GM13977 (cell line): Measurements from ENCODE around the gene RFX7.

ENCODE experiments used
- DNase-seq: peaks from one replicate; pipeline ENCODE4 v3.0.0; 2012; ENCODE audit warnings: low spot score
- in situ Hi-C: fragments of 300-500 bp; cut with MboI; formaldehyde crosslinking; loops from one replicate; pipeline ENCODE4 v1.12.0; 2022; ENCODE audit warnings: low sequenced_read_pairs, low pct_unique_long_range_greater_than_20kb, mixed read lengths, inconsistent platforms; ENCODE audit not compliant: unreplicated experiment
- TF ChIP-seq, protein P1 (sequence below): IDR thresholded peaks from 2 replicates; pipeline ENCODE4 v1.5.1; 2012; ENCODE audit warnings: mild to moderate bottlenecking, control low read depth; ENCODE audit not compliant: insufficient read depth; ENCODE audit errors: extremely low read depth, missing control alignments

RFX7 gene

DNA sequence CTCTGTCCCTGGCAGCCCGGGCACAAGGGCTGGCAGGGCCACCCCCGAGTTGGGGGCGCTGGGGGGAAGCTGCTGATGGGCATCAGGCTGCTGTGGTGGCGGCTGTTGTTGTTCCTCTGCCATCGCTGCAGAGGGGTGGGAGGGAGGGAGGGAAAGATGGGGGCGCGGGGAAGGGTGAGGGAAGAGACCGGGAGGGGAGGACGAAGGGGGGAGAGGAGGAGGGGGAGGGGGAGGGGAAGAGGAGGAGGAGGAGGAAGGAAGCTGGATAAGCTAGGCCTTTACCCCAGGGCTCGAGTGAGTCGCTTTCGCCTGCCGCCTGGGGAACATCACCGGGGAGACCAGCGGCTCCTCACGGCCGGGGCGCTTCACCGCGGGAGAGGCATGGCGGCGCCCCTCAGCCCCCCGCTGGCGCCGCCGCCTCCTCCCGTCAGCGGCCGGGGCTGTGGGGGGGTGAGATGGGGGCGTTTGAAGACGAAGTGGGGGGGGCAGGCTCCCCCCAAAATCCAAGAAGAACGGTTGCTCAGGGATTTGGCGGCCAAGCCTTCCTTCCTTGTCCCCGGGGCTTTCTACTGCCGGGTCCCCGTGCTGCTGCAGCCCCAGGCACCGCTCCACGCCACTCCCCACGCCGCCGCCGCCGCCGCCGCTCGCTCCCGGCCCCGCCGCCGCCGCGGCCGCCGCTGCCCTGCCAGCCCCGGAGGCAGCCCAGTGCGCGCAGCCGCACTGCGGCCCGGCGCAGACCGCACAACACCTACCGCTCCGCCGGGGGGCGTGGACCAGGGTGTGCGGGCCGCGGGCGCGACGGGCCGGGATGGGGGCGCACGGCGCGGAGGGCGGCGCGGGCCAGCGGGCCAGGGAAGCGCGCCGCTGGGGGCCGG is at the start of gene RFX7:
Gene RFX7 (minus strand): TSS at position 717 of the 875 bp plus-strand sequence. CDS start 594 bp downstream, at position 123.
- in situ Hi-C loops, result no loop called here
- TF ChIP-seq, protein P1, sequence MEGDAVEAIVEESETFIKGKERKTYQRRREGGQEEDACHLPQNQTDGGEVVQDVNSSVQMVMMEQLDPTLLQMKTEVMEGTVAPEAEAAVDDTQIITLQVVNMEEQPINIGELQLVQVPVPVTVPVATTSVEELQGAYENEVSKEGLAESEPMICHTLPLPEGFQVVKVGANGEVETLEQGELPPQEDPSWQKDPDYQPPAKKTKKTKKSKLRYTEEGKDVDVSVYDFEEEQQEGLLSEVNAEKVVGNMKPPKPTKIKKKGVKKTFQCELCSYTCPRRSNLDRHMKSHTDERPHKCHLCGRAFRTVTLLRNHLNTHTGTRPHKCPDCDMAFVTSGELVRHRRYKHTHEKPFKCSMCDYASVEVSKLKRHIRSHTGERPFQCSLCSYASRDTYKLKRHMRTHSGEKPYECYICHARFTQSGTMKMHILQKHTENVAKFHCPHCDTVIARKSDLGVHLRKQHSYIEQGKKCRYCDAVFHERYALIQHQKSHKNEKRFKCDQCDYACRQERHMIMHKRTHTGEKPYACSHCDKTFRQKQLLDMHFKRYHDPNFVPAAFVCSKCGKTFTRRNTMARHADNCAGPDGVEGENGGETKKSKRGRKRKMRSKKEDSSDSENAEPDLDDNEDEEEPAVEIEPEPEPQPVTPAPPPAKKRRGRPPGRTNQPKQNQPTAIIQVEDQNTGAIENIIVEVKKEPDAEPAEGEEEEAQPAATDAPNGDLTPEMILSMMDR, result no peak
- peak; percentile 82 for DNase-seq

DNA sequence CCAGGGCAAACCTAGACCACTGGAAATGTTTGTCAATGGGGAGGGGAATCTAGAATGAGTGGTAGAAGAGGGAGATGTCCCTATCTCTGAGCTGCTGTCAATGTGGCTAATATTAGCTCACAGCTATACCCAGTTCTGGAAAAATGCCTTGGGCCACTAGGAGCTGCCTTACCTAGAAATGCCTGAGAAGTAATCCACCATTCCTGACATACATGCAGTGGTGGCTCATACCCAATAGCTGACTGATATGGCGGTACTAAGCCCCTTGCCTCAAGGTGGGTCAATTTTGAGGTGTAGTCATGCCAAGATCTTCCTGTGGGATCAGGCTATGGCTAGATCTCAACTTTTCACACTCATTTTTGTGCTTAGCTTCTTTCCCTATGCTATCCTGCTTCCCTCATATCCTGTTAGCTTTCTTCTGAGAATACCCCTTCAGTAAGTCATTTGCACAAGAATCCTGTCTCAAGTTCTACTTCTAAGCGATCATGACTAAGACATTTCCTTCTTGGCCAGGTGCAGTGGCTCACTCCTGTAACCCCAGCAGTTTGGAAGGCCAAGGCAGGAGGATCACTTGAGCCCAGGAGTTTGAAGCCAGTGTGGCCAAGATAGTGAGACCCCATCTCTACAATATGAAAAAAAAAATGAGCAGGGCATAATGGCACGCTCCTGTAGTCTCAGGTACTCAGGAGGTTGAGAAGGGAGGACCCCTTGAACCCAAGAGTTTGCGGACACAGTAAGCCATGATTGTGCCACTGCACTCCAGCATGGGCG is 49.1 kb upstream of the RFX7 start:
- DNase-seq, result no peak
- TF ChIP-seq, protein P1, result no peak
- in situ Hi-C loops, result no loop called here

DNA sequence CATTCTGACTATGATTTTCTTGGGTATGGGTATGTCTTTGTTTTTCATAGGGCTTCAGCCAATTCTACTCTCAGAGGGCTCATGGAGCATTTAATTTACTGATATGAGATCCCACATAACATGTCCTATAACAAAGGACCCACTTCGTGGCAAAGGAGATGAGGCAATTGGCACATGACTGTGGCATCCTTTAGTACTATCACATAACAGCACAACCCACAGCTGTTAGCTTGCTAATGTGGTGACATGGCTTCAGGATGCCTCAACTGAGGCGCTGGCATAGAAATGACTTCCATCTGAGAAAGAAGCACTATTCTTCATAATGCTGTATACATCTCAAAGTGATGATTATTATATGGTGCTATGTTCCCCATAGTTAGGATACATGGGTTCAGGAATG is 48.1 kb upstream of the RFX7 start:
- in situ Hi-C loops, result no loop called here
- TF ChIP-seq, protein P1, result no peak
- no peak for DNase-seq

DNA sequence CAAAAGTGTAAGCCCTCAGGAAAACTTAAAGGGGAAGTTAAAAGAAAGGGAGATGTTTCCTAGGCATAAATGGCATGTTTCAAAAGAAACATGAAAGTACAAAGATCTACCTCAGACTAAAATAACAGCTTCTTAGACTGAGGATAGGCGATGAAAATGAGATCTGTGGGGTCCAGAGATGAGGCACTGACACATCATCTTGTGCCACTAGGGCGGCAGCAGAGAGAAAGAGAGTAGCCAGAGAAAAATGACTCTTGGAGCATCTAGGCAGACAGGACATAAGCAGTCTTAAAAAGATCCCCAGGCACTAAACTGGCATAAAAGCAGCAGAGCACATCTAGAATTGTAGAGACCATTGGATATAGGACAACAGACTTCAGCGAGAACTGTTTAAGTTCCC is 42.5 kb upstream of the RFX7 start:
- TF ChIP-seq, protein P1, result peak; percentile 28
- in situ Hi-C loops, result no loop called here
- DNase-seq, result no peak

DNA sequence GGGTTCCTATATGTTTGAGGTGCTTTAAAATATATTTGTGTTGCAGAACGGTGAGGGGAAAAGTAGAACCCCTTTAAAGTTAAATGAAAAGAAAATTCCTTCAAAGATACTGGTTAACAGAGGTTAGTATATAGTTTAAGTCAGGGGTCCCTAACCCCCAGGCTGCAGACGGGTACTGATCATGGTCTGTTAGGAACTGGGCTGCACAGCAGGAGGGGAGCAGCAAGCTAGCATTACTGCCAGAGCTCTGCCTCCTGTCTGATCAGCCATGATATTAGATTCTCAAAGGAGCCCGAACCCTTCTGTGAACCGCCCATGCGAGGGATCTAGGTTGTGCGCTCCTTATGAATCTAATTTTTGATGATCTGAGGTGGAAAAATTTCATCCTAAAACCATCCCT is 37.5 kb upstream of the RFX7 start:
- TF ChIP-seq, protein P1, result no peak
- in situ Hi-C loops, result no loop called here
- no peak for DNase-seq

DNA sequence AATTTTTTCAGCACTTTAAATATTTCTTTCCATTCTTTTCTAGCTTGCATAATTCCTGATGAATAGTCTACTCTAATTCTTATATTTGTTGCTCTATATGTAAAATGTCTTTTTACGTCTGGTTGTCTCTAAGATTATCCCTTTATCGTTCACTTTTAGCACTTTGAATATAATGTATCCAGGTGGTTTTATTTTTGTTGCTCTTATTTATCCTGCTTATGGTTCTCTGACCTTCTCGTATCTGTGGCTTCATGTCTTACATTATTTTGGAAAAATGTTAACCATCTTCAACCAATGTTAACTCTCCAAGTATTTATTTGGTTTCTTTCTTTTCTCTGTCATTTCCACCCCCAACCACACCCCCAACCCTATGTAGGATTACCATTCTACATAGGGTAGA is 30.0 kb upstream of the RFX7 start:
- in situ Hi-C loops, result no loop called here
- no peak for DNase-seq
- TF ChIP-seq, protein P1, result no peak
